ENCODE data around the gene CERT1. TPM values are rescaled to one million over a fixed set of nuclear protein-coding genes. Genes with fewer than 3 reads are reported as not detected.

The CERT1 gene
- total RNA-seq, 1 donor = 37.8 TPM

DNA sequence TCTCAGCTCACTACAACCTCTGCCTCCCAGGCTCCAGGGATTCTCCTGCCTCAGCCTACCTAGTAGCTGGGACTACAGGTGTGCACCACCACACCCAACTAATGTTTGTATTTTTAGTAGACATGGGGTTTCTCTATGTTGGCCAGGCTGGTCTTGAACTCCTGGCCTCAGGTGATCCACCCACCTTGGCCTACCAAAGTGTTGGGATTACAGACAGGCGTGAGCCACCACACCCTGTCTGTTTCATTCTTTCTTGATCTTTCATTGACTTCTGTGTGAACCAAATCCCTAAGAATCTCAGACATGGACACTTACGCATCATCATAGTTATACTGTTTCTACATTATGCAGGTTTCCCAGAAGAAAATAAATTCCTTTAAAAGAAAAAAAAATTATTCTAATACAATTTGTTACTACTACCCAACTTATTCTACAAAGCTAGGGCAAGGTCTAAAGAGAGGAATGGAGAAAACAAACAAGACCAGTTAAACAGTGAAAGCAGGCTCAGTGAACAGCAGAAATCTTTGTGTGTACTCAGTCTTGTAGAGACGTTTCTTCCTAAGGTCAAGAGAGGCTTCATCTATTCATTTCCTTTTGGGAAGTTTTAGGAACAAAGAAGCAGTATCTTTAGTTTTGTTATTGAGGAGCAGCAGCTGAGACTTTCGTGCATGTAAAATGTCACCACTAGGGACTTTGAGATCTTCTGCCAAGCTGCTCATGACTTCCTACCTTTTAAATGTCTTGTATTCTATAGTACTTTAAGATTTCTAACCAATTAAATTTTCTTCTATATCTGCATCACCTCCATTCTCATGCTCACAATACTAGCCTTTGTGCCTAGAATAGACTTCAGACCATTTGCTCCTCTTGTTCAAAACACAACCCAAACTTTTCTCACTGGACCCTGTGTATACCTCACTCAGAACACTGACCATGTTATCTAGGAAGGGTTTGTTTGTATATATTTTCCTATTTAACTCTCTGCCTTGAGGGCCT is 180.0 kb downstream of the CERT1 start:
- TF ChIP-seq, protein P1, sequence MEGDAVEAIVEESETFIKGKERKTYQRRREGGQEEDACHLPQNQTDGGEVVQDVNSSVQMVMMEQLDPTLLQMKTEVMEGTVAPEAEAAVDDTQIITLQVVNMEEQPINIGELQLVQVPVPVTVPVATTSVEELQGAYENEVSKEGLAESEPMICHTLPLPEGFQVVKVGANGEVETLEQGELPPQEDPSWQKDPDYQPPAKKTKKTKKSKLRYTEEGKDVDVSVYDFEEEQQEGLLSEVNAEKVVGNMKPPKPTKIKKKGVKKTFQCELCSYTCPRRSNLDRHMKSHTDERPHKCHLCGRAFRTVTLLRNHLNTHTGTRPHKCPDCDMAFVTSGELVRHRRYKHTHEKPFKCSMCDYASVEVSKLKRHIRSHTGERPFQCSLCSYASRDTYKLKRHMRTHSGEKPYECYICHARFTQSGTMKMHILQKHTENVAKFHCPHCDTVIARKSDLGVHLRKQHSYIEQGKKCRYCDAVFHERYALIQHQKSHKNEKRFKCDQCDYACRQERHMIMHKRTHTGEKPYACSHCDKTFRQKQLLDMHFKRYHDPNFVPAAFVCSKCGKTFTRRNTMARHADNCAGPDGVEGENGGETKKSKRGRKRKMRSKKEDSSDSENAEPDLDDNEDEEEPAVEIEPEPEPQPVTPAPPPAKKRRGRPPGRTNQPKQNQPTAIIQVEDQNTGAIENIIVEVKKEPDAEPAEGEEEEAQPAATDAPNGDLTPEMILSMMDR (IDR thresholded peaks at IDR 0.05; ENCODE audit: insufficient read depth, low read length) = no peak
- no peak overlapping the region for H3K4me3 ChIP-seq (ENCODE audit: low read depth, low read length)
- DNase-seq (ENCODE audit: low read depth) = no peak

DNA sequence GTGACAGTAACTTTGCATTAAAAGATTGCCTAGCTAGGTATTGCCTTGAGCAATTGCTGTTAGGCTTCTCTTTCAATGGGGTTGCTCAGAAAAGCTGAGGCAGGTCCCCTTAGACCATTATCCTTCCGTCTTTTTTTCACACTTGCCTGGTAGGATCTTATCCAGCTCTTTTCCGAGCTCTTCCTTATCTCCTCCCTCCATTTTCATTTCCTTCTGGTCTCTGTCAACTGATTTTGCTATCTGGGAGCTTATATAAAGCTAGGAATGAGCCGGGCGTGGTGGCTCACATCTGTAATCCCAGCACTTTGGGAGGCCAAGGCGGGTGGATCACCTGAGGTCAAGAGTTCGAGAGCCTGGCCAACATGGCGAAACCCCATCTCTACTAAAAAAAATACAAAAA is 181.0 kb downstream of the CERT1 start:
- DNase-seq (ENCODE audit: low read depth) = no peak
- no peak overlapping the region for H3K4me3 ChIP-seq (ENCODE audit: low read depth, low read length)
- TF ChIP-seq, protein P1 (IDR thresholded peaks at IDR 0.05; ENCODE audit: insufficient read depth, low read length) = no peak

Small RNA genes lying within 50 kb of the gene (small RNA-seq; reads per million reads assigned to genes)
- not detected for gene RNU7-175P

Other genes with a start within 250 kb of the CERT1 start
- 49.3 and 68.7 TPM in 2 replicates for gene HMGCR, start 174.4 kb downstream of the CERT1 start, total RNA-seq (ENCODE audit: low replicate concordance)
- gene POLK, start 262 bp upstream of the CERT1 start, total RNA-seq (ENCODE audit: low replicate concordance) = 27.9 and 54.2 TPM in 2 replicates
- gene ANKDD1B, start 99.8 kb upstream of the CERT1 start, total RNA-seq (ENCODE audit: low replicate concordance) = 0.45 and 3.8 TPM in 2 replicates
- 2.9 and 14.7 TPM in 2 replicates for gene POC5, start 205.8 kb upstream of the CERT1 start, total RNA-seq (ENCODE audit: low replicate concordance)